Smooth muscle cell (in vitro differentiated cells): ENCODE results near the gene NUDCD3. TPM values are rescaled to one million over a fixed set of nuclear protein-coding genes. Genes with fewer than 3 reads are reported as not detected.

Source experiments
- DNase-seq: peaks from one replicate; lab custom pipeline; 2025; ENCODE audit not compliant: unreplicated experiment; lab: John Stamatoyannopoulos, UW
- H2AFZ ChIP-seq: fragments of 200-600 bp; sonication (generic); 2 replicates; pipeline ENCODE4 v1.6.0; 2016; ENCODE audit warnings: antibody characterized with exemption, low read depth, mild to moderate bottlenecking
- H3F3A ChIP-seq: fragments of 200-600 bp; sonication (generic); 2 replicates; pipeline ENCODE4 v1.6.0; 2017; ENCODE audit warnings: antibody characterized with exemption, low read depth
- H3K27ac ChIP-seq: fragments of 200-600 bp; sonication (generic); 2 replicates; pipeline ENCODE4 v1.5.1; 2016; ENCODE audit warnings: low read depth, mild to moderate bottlenecking
- H3K27me3 ChIP-seq: fragments of 200-600 bp; sonication (generic); 2 replicates; pipeline ENCODE4 v1.6.1; 2016; ENCODE audit warnings: low read depth, mild to moderate bottlenecking
- H3K36me3 ChIP-seq: fragments of 200-600 bp; sonication (generic); 2 replicates; pipeline ENCODE4 v1.5.1; 2016; ENCODE audit warnings: low read depth
- H3K4me1 ChIP-seq: fragments of 200-600 bp; sonication (generic); 2 replicates; pipeline ENCODE4 v1.5.1; 2016; ENCODE audit warnings: low read depth
- H3K4me2 ChIP-seq: fragments of 200-600 bp; sonication (generic); 2 replicates; pipeline ENCODE4 v1.6.0; 2016; ENCODE audit warnings: mild to moderate bottlenecking
- H3K4me3 ChIP-seq: fragments of 200-600 bp; sonication (generic); 2 replicates; pipeline ENCODE4 v1.5.1; 2016; ENCODE audit warnings: mild to moderate bottlenecking
- H3K79me2 ChIP-seq: fragments of 200-600 bp; sonication (generic); 2 replicates; pipeline ENCODE4 v1.6.0; 2016; ENCODE audit warnings: low read depth, mild to moderate bottlenecking
- H3K9ac ChIP-seq: fragments of 200-600 bp; sonication (generic); 2 replicates; pipeline ENCODE4 v1.6.0; 2016; ENCODE audit warnings: low read depth
- H3K9me3 ChIP-seq: fragments of 200-600 bp; sonication (generic); replicated peaks from 2 replicates; pipeline ENCODE4 v1.5.1; 2016; ENCODE audit warnings: low read depth
- H4K20me1 ChIP-seq: fragments of 200-600 bp; sonication (generic); 2 replicates; pipeline ENCODE4 v1.6.0; 2016; ENCODE audit warnings: low read depth
- WGBS: methylation state at CpG from one replicate; pipeline ENCODE4 v1.1.7; 2016; ENCODE audit warnings: low lambda C conversion rate; 5-methylcytosine and 5-hydroxymethylcytosine counted together
- polyA plus RNA-seq: library from polyadenylated mRNA; unstranded; fragments of >200 nt; fragmentation: Nextera tagmentation; extraction: Ambion mirVana; gene quantifications from 2 replicates; pipeline ENCODE4 v1.2.1, GENCODE V29; 2016
- total RNA-seq: library from RNA; depleted of rRNA; stranded (reverse); fragments of >200 nt; gene quantifications from 2 replicates; pipeline ENCODE4 v1.2.3, GENCODE V29; 2014
- TF ChIP-seq, protein P1 (sequence below): fragments of 200-600 bp; sonication (generic); IDR thresholded peaks from 2 replicates; pipeline ENCODE4 v1.5.1; 2017; ENCODE audit warnings: borderline replicate concordance, mild to moderate bottlenecking, antibody characterized with exemption; ENCODE audit not compliant: insufficient read depth, poor library complexity, severe bottlenecking

The NUDCD3 gene
- total and polyA plus RNA-seq, 2 experiments from 2014 or later = 32.2 to 56.3 TPM

- TF ChIP-seq, protein P1, sequence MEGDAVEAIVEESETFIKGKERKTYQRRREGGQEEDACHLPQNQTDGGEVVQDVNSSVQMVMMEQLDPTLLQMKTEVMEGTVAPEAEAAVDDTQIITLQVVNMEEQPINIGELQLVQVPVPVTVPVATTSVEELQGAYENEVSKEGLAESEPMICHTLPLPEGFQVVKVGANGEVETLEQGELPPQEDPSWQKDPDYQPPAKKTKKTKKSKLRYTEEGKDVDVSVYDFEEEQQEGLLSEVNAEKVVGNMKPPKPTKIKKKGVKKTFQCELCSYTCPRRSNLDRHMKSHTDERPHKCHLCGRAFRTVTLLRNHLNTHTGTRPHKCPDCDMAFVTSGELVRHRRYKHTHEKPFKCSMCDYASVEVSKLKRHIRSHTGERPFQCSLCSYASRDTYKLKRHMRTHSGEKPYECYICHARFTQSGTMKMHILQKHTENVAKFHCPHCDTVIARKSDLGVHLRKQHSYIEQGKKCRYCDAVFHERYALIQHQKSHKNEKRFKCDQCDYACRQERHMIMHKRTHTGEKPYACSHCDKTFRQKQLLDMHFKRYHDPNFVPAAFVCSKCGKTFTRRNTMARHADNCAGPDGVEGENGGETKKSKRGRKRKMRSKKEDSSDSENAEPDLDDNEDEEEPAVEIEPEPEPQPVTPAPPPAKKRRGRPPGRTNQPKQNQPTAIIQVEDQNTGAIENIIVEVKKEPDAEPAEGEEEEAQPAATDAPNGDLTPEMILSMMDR = no peak
- no peaks in the 10 kb centered on the region for H3K4me1 ChIP-seq
- no peaks in the 10 kb centered on the region for H3F3A ChIP-seq
- 64% methylated on average over 4 of the region's 4 CpGs for WGBS
- no peak overlapping the region for H3K27ac ChIP-seq
- H3K4me2 ChIP-seq = no peak overlapping the region
- no peak for DNase-seq
- no peaks in the 10 kb centered on the region for H3K27me3 ChIP-seq
- peaks cover 37% of the 10 kb centered on the region for H3K79me2 ChIP-seq
- H3K4me3 ChIP-seq = no peak overlapping the region
- H4K20me1 ChIP-seq = peaks cover 93% of the 10 kb centered on the region
- no peaks in the 10 kb centered on the region for H3K9me3 ChIP-seq
- no peak overlapping the region for H2AFZ ChIP-seq
- no peaks in the 10 kb centered on the region for H3K36me3 ChIP-seq
- H3K9ac ChIP-seq = no peak overlapping the region
Measured at GRCh38 chr7:44448922-44449583, 41.4 kb downstream of the NUDCD3 start.

DNA sequence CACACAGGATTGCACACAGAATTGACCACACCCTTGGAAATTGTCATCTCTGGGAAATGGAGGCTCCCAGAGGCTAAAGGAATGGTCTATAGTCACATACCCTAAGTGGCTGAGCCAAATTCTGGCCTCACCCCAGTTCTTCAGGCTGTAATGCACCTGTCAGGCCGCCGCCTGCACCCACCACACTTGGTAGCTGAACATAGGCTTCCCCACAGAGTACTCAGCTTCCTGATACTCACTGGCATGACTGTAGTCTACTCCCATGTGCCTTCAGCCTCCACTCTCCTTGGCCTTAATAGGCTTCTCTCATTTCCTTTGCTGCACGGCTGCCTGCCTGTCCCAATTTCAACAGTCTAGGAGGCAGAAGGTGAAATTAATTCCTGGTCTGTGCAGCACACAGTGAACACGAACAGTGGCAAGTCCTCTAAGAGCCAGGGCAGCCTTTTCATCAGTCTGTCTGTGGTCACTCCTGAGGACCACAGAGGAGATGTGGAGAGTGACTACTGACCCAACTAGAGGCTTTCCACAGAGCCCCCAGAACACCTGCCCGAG lies 42.5 kb downstream of the NUDCD3 start:
- WGBS = 96% methylated on average over 5 of the region's 5 CpGs
- no peaks in the 10 kb centered on the region for H3K4me1 ChIP-seq
- no peak overlapping the region for H3K9ac ChIP-seq
- H3K4me2 ChIP-seq = no peak overlapping the region
- no peak overlapping the region for H3K4me3 ChIP-seq
- no peak for DNase-seq
- no peaks in the 10 kb centered on the region for H3K27me3 ChIP-seq
- no peak overlapping the region for H2AFZ ChIP-seq
- TF ChIP-seq, protein P1 = no peak
- H3K79me2 ChIP-seq = peaks cover 42% of the 10 kb centered on the region
- no peak overlapping the region for H3K27ac ChIP-seq
- H3K36me3 ChIP-seq = no peaks in the 10 kb centered on the region
- no peaks in the 10 kb centered on the region for H3F3A ChIP-seq
- H3K9me3 ChIP-seq = no peaks in the 10 kb centered on the region
- peaks cover 95% of the 10 kb centered on the region for H4K20me1 ChIP-seq

- Histone ChIP-seq H3K4me2 (no peak overlapping the region), H2AFZ (no peak overlapping the region), H3K79me2 (peaks cover 50% of the 10 kb centered on the region), H3K4me1 (no peaks in the 10 kb centered on the region), H3K4me3 (no peak overlapping the region), H4K20me1 (peaks cover 98% of the 10 kb centered on the region), H3K9ac (no peak overlapping the region), H3K36me3 (no peaks in the 10 kb centered on the region), H3K27ac (no peak overlapping the region), H3F3A (no peaks in the 10 kb centered on the region), H3K27me3 (no peaks in the 10 kb centered on the region), H3K9me3 (no peaks in the 10 kb centered on the region)
- TF ChIP-seq, protein P1 = no peak
- WGBS = 76% methylated on average over 2 of the region's 2 CpGs
- no peak for DNase-seq
Measured at GRCh38 chr7:44445986-44446671, 44.3 kb downstream of the NUDCD3 start.
